GM21515 (cell line): Measurements from ENCODE around the gene AAK1.

Experiments used
- ATAC-seq: cut with Tn5 transposase; IDR thresholded peaks from one replicate; pipeline ENCODE4 v1.9.1; 2021; ENCODE audit not compliant: unreplicated experiment

AAK1 gene

GRCh38 chr2:69499242-69499641 is 144.3 kb downstream of the AAK1 start:
- no peak for ATAC-seq

GRCh38 chr2:69495861-69496260 is 147.7 kb downstream of the AAK1 start:
- ATAC-seq: no peak

GRCh38 chr2:69495008-69495407 is 148.5 kb downstream of the AAK1 start:
- no peak for ATAC-seq

- ATAC-seq: no peak
Observed at GRCh38 chr2:69494126-69494525, 149.4 kb downstream of the AAK1 start.

- ATAC-seq: no peak
Observed at GRCh38 chr2:69493268-69493667, 150.3 kb downstream of the AAK1 start.

- ATAC-seq: no peak
Observed at GRCh38 chr2:69491864-69492263, 151.7 kb downstream of the AAK1 start.

GRCh38 chr2:69490486-69490885 is 153.1 kb downstream of the AAK1 start:
- no peak for ATAC-seq

- ATAC-seq: no peak
Observed at GRCh38 chr2:69489793-69490192, 153.7 kb downstream of the AAK1 start.

- no peak for ATAC-seq
Observed at GRCh38 chr2:69483696-69484095, 159.8 kb downstream of the AAK1 start.

- no peak for ATAC-seq
Observed at GRCh38 chr2:69483024-69483423, 160.5 kb downstream of the AAK1 start.

- ATAC-seq: no peak
Observed at GRCh38 chr2:69482471-69482870, 161.1 kb downstream of the AAK1 start.

GRCh38 chr2:69481421-69481820 is 162.1 kb downstream of the AAK1 start:
- no peak for ATAC-seq

GRCh38 chr2:69477627-69478026 is 165.9 kb downstream of the AAK1 start:
- no peak for ATAC-seq

GRCh38 chr2:69474688-69475087 is 168.9 kb downstream of the AAK1 start:
- ATAC-seq: no peak

GRCh38 chr2:69471793-69472192 is 171.7 kb downstream of the AAK1 start:
- no peak for ATAC-seq

GRCh38 chr2:69470911-69471310 is 172.6 kb downstream of the AAK1 start:
- no peak for ATAC-seq

- no peak for ATAC-seq
Observed at GRCh38 chr2:69469784-69470183, 173.8 kb downstream of the AAK1 start.

GRCh38 chr2:69469375-69469774 is 174.2 kb downstream of the AAK1 start:
- ATAC-seq: no peak

- ATAC-seq: no peak
Observed at GRCh38 chr2:69466728-69467127, 176.8 kb downstream of the AAK1 start.

GRCh38 chr2:69465513-69466456 is 177.8 kb downstream of the AAK1 start:
- no peak for ATAC-seq

GRCh38 chr2:69464575-69464974 is 179.0 kb downstream of the AAK1 start:
- ATAC-seq: no peak

GRCh38 chr2:69462780-69463179 is 180.8 kb downstream of the AAK1 start:
- no peak for ATAC-seq

- ATAC-seq: no peak
Observed at GRCh38 chr2:69461404-69461803, 182.1 kb downstream of the AAK1 start.
